Measurements from ENCODE around the gene PTTG1IP. TPM values are rescaled to one million over a fixed set of nuclear protein-coding genes. Genes with fewer than 3 reads are reported as not detected.

Gene PTTG1IP
- total and polyA plus RNA-seq, 2 of the 13 experiments (the other 11 are each of a cell fraction or from before 2014, with no cell fraction given): 161 to 700 TPM

- TF ChIP-seq, protein P1, sequence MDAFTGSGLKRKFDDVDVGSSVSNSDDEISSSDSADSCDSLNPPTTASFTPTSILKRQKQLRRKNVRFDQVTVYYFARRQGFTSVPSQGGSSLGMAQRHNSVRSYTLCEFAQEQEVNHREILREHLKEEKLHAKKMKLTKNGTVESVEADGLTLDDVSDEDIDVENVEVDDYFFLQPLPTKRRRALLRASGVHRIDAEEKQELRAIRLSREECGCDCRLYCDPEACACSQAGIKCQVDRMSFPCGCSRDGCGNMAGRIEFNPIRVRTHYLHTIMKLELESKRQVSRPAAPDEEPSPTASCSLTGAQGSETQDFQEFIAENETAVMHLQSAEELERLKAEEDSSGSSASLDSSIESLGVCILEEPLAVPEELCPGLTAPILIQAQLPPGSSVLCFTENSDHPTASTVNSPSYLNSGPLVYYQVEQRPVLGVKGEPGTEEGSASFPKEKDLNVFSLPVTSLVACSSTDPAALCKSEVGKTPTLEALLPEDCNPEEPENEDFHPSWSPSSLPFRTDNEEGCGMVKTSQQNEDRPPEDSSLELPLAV (CRISPR knock-in tag; conservative IDR thresholded peaks at IDR 0.05; ENCODE audit: low read depth): no peak
- TF ChIP-seq AHR (CRISPR knock-in tag; IDR thresholded peaks at IDR 0.05): no peak
- TF ChIP-seq ZNF230 (CRISPR knock-in tag; IDR thresholded peaks at IDR 0.05): peak; percentile 30
- TF ChIP-seq, protein P2, sequence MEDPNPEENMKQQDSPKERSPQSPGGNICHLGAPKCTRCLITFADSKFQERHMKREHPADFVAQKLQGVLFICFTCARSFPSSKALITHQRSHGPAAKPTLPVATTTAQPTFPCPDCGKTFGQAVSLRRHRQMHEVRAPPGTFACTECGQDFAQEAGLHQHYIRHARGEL (CRISPR knock-in tag; IDR thresholded peaks at IDR 0.05): no peak
- no peak for TF ChIP-seq NRL (CRISPR knock-in tag; IDR thresholded peaks at IDR 0.05; ENCODE audit: borderline replicate concordance)
- TF ChIP-seq ATF6 (CRISPR knock-in tag; conservative IDR thresholded peaks at IDR 0.05): no peak
- TF ChIP-seq ARID3A (IDR thresholded peaks at IDR 0.05; ENCODE audit: low read depth, low read length): no peak
- TF ChIP-seq GPN1 (CRISPR knock-in tag; IDR thresholded peaks at IDR 0.05; ENCODE audit: borderline replicate concordance): 0 out of 2 replicates have a peak, but pooled peaks have one; percentile 39
- TF ChIP-seq, protein P3, sequence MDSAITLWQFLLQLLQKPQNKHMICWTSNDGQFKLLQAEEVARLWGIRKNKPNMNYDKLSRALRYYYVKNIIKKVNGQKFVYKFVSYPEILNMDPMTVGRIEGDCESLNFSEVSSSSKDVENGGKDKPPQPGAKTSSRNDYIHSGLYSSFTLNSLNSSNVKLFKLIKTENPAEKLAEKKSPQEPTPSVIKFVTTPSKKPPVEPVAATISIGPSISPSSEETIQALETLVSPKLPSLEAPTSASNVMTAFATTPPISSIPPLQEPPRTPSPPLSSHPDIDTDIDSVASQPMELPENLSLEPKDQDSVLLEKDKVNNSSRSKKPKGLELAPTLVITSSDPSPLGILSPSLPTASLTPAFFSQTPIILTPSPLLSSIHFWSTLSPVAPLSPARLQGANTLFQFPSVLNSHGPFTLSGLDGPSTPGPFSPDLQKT (CRISPR knock-in tag; IDR thresholded peaks at IDR 0.05; ENCODE audit: borderline replicate concordance): no peak
- no peak for TF ChIP-seq ATAD3A (CRISPR knock-in tag; IDR thresholded peaks at IDR 0.05)
- TF ChIP-seq, protein P4, sequence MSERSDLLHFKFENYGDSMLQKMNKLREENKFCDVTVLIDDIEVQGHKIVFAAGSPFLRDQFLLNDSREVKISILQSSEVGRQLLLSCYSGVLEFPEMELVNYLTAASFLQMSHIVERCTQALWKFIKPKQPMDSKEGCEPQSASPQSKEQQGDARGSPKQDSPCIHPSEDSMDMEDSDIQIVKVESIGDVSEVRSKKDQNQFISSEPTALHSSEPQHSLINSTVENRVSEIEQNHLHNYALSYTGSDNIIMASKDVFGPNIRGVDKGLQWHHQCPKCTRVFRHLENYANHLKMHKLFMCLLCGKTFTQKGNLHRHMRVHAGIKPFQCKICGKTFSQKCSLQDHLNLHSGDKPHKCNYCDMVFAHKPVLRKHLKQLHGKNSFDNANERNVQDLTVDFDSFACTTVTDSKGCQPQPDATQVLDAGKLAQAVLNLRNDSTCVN (CRISPR knock-in tag; IDR thresholded peaks at IDR 0.05; ENCODE audit: borderline replicate concordance): no peak
- TF ChIP-seq MAF1 (CRISPR knock-in tag; IDR thresholded peaks at IDR 0.05; ENCODE audit: borderline replicate concordance): no peak
- TF ChIP-seq, protein P5, sequence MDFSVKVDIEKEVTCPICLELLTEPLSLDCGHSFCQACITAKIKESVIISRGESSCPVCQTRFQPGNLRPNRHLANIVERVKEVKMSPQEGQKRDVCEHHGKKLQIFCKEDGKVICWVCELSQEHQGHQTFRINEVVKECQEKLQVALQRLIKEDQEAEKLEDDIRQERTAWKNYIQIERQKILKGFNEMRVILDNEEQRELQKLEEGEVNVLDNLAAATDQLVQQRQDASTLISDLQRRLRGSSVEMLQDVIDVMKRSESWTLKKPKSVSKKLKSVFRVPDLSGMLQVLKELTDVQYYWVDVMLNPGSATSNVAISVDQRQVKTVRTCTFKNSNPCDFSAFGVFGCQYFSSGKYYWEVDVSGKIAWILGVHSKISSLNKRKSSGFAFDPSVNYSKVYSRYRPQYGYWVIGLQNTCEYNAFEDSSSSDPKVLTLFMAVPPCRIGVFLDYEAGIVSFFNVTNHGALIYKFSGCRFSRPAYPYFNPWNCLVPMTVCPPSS (IDR thresholded peaks at IDR 0.05): no peak
- TF ChIP-seq SMYD3 (CRISPR knock-in tag; IDR thresholded peaks at IDR 0.05): no peak
These were observed 688 bp downstream of the PTTG1IP start (continued) for GRCh38 chr21:44872649-44873355.

All from HepG2 (cell line).